ENCODE results near the gene HSD17B1.
"Not testable (repeated sequence)": the region's sequence is repeated elsewhere in the genome, so short reads cannot be mapped to it uniquely, and the experiment has no call there.

Gene HSD17B1

DNA sequence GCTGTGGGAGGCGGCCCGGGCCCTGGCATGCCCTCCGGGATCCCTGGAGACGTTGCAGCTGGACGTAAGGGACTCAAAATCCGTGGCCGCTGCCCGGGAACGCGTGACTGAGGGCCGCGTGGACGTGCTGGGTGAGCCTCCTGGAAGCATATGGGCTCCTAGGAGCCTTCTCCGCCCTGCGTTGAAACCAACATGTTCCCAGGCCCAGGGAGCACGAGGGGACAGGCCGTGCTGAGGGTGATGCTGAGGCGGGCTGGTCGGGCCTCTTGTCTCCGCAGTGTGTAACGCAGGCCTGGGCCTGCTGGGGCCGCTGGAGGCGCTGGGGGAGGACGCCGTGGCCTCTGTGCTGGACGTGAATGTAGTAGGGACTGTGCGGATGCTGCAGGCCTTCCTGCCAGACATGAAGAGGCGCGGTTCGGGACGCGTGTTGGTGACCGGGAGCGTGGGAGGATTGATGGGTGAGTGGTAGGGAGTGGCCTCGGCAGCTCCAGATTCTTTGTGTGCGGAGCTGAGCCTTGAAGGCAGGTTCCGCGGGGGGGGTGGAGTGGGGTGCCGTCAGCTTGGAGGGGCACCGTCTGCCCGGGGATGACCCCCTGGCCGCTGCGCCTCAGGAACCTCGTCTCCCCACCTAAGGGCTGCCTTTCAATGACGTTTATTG lies 567 bp downstream of the HSD17B1 start:
- H3K27ac ChIP-seq: peak overlapping the region; percentile 95
- no peak for TF ChIP-seq ZFX (IDR thresholded peaks at IDR 0.05)
- TF ChIP-seq, protein P1, sequence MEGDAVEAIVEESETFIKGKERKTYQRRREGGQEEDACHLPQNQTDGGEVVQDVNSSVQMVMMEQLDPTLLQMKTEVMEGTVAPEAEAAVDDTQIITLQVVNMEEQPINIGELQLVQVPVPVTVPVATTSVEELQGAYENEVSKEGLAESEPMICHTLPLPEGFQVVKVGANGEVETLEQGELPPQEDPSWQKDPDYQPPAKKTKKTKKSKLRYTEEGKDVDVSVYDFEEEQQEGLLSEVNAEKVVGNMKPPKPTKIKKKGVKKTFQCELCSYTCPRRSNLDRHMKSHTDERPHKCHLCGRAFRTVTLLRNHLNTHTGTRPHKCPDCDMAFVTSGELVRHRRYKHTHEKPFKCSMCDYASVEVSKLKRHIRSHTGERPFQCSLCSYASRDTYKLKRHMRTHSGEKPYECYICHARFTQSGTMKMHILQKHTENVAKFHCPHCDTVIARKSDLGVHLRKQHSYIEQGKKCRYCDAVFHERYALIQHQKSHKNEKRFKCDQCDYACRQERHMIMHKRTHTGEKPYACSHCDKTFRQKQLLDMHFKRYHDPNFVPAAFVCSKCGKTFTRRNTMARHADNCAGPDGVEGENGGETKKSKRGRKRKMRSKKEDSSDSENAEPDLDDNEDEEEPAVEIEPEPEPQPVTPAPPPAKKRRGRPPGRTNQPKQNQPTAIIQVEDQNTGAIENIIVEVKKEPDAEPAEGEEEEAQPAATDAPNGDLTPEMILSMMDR (conservative IDR thresholded peaks at IDR 0.05): no peak

DNA sequence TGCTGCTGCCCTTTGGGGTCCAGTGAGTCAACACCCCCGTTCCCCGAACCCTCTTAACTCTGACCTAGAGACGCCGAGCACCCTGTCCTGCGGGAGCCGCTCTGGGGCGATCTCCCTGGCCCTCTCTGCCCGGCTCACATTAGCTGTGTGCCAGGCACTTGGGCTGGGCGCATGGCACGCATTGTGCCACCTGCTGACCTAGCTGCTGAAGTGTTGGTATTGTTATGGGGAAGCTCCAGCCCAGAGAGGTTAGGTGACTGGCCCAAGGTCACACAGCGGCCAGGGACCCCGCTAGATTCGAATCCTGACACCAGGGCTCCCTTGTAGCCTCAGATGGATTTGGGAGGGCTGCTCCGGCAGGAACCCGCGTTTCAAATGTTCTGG lies 1.1 kb downstream of the HSD17B1 start:
- peak overlapping the region; percentile 95 for H3K27ac ChIP-seq
- TF ChIP-seq, protein P1 (conservative IDR thresholded peaks at IDR 0.05): no peak; the same call in 1 of the 2 replicates
- no peak for TF ChIP-seq ZFX (IDR thresholded peaks at IDR 0.05)

DNA sequence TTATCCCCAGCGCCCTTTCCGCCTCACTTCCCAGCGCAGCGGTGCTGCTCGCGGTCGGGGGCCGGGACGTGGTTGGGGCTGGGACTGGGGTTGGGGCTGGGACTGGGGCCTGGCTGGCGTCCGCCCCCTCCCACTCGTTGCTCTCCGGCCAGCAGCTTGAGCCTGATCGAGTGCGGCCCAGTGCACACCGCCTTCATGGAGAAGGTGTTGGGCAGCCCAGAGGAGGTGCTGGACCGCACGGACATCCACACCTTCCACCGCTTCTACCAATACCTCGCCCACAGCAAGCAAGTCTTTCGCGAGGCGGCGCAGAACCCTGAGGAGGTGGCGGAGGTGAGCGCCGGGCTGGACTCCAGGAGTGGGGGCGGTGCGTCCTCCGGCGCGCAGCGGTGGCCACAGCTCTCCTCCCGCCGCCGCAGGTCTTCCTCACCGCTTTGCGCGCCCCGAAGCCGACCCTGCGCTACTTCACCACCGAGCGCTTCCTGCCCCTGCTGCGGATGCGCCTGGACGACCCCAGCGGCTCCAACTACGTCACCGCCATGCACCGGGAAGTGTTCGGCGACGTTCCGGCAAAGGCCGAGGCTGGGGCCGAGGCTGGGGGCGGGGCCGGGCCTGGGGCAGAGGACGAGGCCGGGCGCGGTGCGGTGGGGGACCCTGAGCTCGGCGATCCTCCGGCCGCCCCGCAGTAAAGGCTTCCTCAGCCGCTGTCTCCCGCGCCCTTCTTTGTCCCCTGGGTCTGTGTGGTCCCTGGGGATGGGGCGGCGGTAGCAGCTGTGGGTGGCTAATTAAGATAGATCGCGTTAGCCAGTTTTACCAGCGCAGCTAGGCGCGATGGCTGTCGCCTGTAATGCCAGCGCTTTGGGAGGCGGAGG lies 1.8 kb downstream of the HSD17B1 start:
- TF ChIP-seq, protein P1 (conservative IDR thresholded peaks at IDR 0.05): no peak
- peak; percentile 89 for TF ChIP-seq ZFX (IDR thresholded peaks at IDR 0.05)
- H3K27ac ChIP-seq: peak overlapping the region; percentile 95

DNA sequence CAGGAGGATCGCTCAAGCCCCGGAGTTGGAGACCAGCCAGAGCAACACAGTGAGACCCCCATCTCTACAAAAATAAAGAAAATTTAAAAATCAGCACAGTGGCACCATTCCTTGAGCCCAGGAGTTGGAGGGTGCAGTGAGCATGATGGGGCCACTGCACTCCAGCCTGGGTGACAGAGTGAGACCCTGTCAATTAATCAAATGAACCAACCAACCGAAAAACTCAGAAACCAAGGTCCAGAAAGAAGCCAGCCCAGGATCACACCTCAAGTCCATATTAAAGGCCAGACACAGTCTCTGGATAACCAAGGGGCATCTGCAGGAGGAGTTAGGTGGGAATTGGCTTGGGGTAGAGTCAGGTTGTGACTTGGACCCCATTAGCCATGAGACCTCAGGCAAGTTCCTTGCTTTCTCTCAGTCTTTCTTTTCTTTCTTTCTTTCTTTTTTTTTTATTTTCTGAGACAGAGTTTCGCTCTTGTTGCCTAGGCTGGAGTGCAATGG lies 2.4 kb downstream of the HSD17B1 start:
- H3K27ac ChIP-seq: peak overlapping the region; percentile 95
- no peak for TF ChIP-seq ZFX (IDR thresholded peaks at IDR 0.05)
- TF ChIP-seq, protein P1 (conservative IDR thresholded peaks at IDR 0.05): no peak

DNA sequence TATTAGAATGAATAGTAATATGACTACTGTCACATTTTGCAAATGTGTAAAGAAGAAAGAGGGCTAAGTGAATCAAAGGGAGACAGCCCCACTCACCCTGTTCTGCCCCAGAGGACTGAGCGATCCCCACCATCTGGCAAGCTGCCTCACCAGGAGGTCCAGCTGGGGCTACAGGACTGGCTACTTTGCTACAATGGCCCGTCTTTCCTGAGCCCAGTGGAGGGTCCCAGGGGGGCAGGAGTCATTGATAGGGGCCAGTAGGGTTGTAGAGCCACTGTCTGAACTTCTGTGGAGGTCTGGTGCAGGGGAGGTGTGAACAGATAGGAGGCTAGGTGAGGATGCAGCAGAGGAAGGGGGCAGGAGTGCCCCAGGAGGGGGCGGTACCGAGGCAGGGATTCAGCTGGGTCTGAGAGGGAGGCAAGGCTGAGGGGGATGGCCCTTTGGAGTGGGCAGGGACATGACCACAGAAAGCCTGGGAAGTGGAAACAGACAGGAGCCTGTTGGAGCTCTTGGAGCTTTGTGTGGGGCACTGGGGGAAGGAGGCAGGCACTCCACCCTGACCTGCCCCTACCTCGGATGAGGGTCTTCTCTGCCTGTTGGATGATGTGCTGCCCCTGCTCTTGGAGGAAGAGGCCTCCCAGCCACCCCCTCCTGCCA lies 3.4 kb downstream of the HSD17B1 start:
- not testable (repeated sequence) for H3K27ac ChIP-seq

DNA sequence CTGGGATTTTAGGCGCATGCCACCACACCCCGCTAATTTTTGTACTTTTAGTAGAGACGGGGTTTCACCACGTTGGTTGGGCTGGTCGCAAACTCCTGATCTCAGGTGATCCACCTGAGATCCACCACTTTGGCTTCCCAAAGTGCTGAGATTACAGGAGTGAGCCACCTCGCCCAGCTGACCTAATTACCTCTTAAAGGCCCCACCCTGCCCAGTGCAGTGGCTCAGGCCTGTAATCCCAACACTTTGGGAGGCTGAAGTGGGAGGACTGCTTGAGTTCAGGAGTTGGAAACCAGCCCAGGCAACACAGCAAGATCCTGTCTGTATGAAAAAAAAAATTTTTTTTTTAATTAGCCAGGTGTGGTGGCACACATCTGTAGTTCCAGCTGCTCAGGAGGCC lies 6.4 kb downstream of the HSD17B1 start:
- no peak overlapping the region for H3K27ac ChIP-seq
- no peak for TF ChIP-seq ZFX (IDR thresholded peaks at IDR 0.05)
- TF ChIP-seq, protein P1 (conservative IDR thresholded peaks at IDR 0.05): no peak

DNA sequence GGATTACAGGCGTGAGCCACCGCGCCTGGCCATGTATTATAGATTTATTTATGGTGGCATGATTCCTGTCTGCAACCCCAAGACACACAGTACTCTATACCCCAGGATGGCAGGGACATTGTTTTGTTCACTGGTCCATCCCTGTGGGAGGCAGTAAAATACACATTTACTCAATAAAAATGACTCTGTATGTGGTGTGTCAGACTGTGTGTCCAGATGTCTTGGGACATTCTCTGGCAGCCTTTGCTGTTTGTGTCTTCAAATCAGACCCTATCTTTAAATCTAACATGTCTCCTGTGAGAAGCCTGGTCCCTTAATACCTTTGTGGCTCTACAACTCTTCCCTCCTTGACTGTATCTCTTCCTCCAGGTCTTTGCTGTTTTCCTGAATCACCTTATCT lies 7.5 kb downstream of the HSD17B1 start:
- no peak overlapping the region for H3K27ac ChIP-seq
- TF ChIP-seq, protein P1 (conservative IDR thresholded peaks at IDR 0.05): no peak
- TF ChIP-seq ZFX (IDR thresholded peaks at IDR 0.05): no peak

Measured in C4-2B (cell line).